ENCODE results near the gene TENT5C. TPM values are rescaled to one million over a fixed set of nuclear protein-coding genes. Genes with fewer than 3 reads are reported as not detected.

TENT5C gene
- total and polyA plus RNA-seq, 9 of the 15 experiments (the other 6 are each of a cell fraction or from before 2014, with no cell fraction given): 1.8 to 7.7 (median 4.0) TPM

DNA sequence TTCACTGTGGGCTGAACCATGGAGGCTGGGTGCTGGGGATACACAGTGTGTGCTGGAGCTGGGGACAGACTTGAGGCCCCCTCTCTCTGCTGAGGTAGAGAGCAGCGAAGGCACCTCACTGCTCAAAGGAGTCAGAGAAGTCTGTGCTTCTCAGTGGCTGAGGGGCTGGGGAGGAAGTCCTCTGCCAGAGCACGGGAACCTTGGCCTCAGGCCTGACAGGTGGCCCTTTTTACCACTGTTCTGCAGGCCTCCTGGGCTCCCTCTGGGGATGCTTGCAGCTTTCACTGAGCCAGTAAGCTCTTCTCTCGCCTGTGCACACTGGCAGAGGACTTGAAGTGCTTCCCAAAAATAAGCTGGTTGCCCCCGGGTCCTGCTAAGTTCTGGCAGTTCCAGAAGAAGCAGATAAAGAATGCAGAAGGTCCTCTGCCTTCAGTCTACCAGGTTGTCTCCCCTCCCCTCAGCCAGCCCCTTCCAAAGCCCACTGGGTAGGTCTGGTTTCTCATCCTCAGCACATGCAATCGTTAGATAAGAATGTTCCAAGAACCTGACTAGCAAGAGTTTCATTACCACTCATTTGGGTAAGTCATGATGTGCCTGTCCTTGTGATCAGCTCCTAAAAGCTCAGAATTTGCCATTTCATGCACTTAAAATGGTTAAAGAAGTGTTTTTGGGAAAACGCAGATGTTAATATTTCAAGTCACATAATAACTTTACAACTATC lies 53.9 kb downstream of the TENT5C start (continued):
- TF ChIP-seq, protein P1, sequence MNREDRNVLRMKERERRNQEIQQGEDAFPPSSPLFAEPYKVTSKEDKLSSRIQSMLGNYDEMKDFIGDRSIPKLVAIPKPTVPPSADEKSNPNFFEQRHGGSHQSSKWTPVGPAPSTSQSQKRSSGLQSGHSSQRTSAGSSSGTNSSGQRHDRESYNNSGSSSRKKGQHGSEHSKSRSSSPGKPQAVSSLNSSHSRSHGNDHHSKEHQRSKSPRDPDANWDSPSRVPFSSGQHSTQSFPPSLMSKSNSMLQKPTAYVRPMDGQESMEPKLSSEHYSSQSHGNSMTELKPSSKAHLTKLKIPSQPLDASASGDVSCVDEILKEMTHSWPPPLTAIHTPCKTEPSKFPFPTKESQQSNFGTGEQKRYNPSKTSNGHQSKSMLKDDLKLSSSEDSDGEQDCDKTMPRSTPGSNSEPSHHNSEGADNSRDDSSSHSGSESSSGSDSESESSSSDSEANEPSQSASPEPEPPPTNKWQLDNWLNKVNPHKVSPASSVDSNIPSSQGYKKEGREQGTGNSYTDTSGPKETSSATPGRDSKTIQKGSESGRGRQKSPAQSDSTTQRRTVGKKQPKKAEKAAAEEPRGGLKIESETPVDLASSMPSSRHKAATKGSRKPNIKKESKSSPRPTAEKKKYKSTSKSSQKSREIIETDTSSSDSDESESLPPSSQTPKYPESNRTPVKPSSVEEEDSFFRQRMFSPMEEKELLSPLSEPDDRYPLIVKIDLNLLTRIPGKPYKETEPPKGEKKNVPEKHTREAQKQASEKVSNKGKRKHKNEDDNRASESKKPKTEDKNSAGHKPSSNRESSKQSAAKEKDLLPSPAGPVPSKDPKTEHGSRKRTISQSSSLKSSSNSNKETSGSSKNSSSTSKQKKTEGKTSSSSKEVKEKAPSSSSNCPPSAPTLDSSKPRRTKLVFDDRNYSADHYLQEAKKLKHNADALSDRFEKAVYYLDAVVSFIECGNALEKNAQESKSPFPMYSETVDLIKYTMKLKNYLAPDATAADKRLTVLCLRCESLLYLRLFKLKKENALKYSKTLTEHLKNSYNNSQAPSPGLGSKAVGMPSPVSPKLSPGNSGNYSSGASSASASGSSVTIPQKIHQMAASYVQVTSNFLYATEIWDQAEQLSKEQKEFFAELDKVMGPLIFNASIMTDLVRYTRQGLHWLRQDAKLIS (CRISPR knock-in tag; IDR thresholded peaks at IDR 0.05): no peak
- TF ChIP-seq, protein P2, sequence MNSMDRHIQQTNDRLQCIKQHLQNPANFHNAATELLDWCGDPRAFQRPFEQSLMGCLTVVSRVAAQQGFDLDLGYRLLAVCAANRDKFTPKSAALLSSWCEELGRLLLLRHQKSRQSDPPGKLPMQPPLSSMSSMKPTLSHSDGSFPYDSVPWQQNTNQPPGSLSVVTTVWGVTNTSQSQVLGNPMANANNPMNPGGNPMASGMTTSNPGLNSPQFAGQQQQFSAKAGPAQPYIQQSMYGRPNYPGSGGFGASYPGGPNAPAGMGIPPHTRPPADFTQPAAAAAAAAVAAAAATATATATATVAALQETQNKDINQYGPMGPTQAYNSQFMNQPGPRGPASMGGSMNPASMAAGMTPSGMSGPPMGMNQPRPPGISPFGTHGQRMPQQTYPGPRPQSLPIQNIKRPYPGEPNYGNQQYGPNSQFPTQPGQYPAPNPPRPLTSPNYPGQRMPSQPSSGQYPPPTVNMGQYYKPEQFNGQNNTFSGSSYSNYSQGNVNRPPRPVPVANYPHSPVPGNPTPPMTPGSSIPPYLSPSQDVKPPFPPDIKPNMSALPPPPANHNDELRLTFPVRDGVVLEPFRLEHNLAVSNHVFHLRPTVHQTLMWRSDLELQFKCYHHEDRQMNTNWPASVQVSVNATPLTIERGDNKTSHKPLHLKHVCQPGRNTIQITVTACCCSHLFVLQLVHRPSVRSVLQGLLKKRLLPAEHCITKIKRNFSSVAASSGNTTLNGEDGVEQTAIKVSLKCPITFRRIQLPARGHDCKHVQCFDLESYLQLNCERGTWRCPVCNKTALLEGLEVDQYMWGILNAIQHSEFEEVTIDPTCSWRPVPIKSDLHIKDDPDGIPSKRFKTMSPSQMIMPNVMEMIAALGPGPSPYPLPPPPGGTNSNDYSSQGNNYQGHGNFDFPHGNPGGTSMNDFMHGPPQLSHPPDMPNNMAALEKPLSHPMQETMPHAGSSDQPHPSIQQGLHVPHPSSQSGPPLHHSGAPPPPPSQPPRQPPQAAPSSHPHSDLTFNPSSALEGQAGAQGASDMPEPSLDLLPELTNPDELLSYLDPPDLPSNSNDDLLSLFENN (IDR thresholded peaks at IDR 0.05; ENCODE audit: low read depth in 2 of 2, low read length in 2 of 2): no peak
- TF ChIP-seq MYC (IDR thresholded peaks at IDR 0.05; ENCODE audit: low read depth, low read length): peak; percentile 70
- TF ChIP-seq MYC (CRISPR knock-in tag; IDR thresholded peaks at IDR 0.05; ENCODE audit: borderline replicate concordance, low read depth): no peak
- TF ChIP-seq DNMT1 (IDR thresholded peaks at IDR 0.05): no peak
- TF ChIP-seq ETV5 (CRISPR knock-in tag; IDR thresholded peaks at IDR 0.05; ENCODE audit: low read depth): no peak; the same call in 1 of the 2 replicates
- TF ChIP-seq, protein P3, sequence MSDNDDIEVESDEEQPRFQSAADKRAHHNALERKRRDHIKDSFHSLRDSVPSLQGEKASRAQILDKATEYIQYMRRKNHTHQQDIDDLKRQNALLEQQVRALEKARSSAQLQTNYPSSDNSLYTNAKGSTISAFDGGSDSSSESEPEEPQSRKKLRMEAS (CRISPR knock-in tag; IDR thresholded peaks at IDR 0.05): no peak
- TF ChIP-seq TAF1 (IDR thresholded peaks at IDR 0.05; ENCODE audit: control insufficient read depth, extremely low read depth, insufficient read depth, low read length, severe bottlenecking): peak; percentile 29
- no peak for TF ChIP-seq ZNF707 (CRISPR knock-in tag; conservative IDR thresholded peaks at IDR 0.05)
- TF ChIP-seq CHD2 (IDR thresholded peaks at IDR 0.05; ENCODE audit: low read depth, low read length): no peak
- TF ChIP-seq TEAD4 (IDR thresholded peaks at IDR 0.05; ENCODE audit: low read length): peak; percentile 94
- TF ChIP-seq TEAD4 (CRISPR knock-in tag; IDR thresholded peaks at IDR 0.05; ENCODE audit: borderline replicate concordance): no peak
- TF ChIP-seq FOXJ2 (tag; IDR thresholded peaks at IDR 0.05): no peak
- TF ChIP-seq ZNF3 (CRISPR knock-in tag; IDR thresholded peaks at IDR 0.05): no peak
- TF ChIP-seq FOXJ3 (CRISPR knock-in tag; IDR thresholded peaks at IDR 0.05): no peak
- no peak; the same call in 1 of the 2 replicates for TF ChIP-seq CEBPG (CRISPR knock-in tag; IDR thresholded peaks at IDR 0.05)
- TF ChIP-seq CEBPG (tag; conservative IDR thresholded peaks at IDR 0.05 in 1 of 2, IDR thresholded peaks at IDR 0.05 in 1 of 2): no peak
- TF ChIP-seq STAT5A (IDR thresholded peaks at IDR 0.05; ENCODE audit: borderline replicate concordance, low read length): peak; percentile 97
- TF ChIP-seq ZNF766 (CRISPR knock-in tag; conservative IDR thresholded peaks at IDR 0.05): peak; percentile 85
- no peak for TF ChIP-seq ZFP30 (CRISPR knock-in tag; IDR thresholded peaks at IDR 0.05; ENCODE audit: borderline replicate concordance)
- no peak for TF ChIP-seq FIP1L1 (IDR thresholded peaks at IDR 0.05; ENCODE audit: low read depth, low read length, poor library complexity, severe bottlenecking)

Measured in K562 (cell line).